Measurements from ENCODE around the gene C16orf74.

C16orf74 gene

DNA sequence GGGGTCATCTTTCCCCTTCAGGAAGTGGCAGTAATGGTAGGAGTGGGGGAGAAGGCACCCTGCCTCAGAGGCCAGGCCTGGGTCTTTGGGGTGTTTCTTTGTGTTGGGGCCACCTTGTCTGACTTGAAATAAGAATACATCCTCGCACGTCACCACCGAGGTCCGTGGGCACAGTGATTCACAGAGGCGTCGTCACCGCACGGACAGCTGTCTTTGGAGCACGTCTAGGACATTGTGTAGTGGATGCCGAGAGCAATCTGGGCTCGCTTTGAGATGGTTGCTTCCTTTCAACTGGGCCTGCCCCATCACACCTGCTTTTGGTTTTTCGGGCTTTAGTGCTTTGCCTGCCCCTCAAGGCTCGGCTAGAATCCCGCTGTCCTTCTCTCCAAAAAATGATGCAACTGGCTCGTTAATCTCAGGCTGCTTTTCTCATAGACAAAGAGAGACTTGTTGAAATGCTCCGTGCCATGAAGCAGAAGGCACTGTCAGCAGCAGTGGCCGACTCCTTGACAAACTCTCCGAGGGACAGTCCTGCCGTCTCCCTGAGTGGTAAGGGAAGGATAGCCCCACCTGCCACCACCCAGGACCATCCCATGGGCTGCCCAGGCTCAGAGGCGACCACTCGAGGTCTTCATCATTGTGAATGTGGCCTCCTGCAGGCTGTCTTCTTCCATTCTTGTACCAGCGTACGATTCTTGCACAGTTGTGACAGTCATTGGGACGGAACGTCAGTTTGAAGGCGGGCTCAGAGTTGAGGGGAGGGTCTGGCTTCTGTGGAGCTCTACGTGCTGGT, 86.1 kb downstream of the C16orf74 start:
- in situ Hi-C loops (cut with HindIII; ENCODE audit: low pct_unique_long_range_greater_than_20kb, low sequenced_read_pairs), result no loop called here
- no peak for TF ChIP-seq JUND (IDR thresholded peaks at IDR 0.05; ENCODE audit: low read depth)
- no peak for DNase-seq (ENCODE audit: low read depth in 1 of 2, low spot score in 1 of 2)

DNA sequence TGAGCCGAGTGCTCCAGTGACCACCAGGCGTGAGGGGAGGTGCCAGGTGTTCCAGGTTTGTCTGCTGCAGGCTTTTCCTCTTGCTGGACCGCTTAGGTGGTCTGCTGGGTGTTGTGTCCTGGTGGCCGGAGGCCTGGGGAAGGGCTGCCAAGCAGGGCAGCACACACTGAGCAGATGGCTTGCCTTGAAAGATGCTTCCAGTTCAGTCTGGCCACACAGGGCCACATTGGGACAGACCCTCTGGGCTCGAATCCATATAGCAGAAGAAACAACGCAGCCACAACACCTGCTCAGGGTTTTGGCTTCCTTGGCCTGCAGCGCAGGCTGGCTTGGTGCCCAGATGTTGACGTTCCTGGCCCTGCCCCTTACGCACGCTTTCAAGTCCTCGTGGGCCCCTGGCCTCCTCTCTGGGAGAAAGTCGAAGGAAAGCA, 87.0 kb downstream of the C16orf74 start:
- DNase-seq (ENCODE audit: low read depth in 1 of 2, low spot score in 1 of 2), result no peak
- in situ Hi-C loops (cut with HindIII; ENCODE audit: low pct_unique_long_range_greater_than_20kb, low sequenced_read_pairs), result no loop called here
- no peak for TF ChIP-seq JUND (IDR thresholded peaks at IDR 0.05; ENCODE audit: low read depth)

DNA sequence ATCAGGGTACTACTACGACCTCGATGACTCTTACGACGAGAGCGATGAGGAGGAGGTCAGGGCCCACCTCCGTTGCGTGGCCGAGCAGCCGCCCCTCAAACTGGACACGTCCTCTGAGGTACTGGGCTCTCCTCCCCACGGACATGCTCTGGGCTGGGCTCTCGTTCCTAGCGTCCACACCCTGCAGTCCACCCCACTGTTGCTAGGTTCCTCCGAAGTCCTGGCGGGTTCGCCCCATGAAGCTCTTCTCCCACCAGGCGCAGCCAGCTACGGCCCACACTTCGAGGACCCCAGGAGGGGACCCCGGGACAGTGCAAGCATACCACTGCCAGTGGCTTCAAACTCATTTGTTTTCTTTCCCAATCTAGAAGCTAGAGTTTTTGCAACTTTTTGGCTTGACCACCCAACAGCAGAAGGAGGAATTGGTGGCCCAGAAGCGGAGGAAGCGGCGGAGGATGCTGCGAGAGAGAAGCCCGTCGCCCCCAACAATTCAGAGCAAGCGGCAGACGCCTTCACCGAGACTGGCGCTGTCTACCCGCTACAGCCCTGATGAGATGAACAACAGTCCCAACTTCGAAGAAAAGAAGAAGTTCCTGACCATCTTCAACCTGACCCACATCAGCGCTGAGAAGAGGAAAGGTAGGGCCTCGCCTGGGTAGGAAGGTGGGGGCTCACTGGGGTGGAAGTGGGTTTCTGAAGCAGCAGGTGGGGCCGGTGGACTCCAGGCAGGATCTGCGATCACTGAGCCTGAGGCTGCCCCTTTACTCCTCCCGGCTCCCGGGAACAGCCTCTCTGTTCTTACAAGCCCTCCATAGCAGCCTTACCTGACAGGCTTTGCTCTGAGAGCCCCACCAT, 87.7 kb downstream of the C16orf74 start:
- no peak for DNase-seq (ENCODE audit: low read depth in 1 of 2, low spot score in 1 of 2)
- in situ Hi-C loops (cut with HindIII; ENCODE audit: low pct_unique_long_range_greater_than_20kb, low sequenced_read_pairs), result no loop called here
- TF ChIP-seq JUND (IDR thresholded peaks at IDR 0.05; ENCODE audit: low read depth), result no peak

DNA sequence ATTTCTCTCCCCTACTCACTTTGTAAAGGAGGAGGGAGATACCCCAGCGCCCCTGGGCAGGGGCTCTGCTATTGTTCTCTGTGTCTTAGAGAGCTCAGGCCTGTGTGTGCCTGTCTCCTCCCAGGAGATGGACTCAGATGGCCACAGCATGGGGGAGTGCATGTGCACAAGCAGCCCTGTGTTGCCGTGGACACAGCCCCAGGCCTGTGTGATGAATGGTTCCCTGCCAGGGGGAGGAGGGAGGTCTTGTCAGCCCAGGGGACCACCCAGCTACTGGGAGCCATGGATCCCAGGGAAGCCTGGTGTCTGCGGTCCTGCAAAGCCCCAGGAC, 88.4 kb downstream of the C16orf74 start:
- TF ChIP-seq JUND (IDR thresholded peaks at IDR 0.05; ENCODE audit: low read depth), result no peak
- in situ Hi-C loops (cut with HindIII; ENCODE audit: low pct_unique_long_range_greater_than_20kb, low sequenced_read_pairs), result no loop called here
- no peak for DNase-seq (ENCODE audit: low read depth in 1 of 2, low spot score in 1 of 2)

DNA sequence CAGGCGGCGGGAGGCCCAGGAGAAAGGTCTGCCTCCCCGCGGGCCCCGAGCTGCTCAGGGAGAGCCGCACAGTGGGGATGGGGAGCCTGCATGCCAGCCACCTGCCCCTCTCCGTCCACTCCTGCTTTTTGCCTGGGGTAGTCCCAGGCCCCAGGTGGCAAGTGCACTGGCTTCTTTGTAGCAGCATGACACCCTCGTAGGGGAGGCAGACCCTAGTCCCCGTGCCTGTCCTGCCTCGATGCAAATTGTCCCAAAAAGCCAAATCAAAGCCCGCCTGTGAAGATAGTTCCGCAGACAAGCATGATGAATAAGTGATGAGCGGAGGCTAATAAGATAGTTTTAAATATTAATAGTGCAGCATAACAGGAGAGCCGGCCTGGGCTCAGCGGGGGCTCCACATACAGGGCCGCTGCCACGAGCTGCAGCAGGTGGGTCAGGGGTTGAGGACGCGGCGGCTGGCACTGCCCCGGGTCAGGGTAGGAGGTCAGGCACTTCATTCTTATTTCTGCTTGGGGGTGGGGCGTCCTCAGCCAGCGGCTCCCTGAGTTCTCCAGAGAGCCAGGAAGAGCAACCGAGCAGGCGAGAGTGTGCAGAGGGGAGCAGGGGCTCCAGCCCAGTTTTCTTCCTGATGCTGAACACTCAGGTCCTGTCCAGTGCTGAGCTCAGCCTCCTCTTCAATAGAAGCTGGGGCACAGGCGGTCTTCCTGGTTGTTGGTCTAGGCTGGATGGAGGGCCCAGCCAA, 89.0 kb downstream of the C16orf74 start:
- no peak for DNase-seq (ENCODE audit: low read depth in 1 of 2, low spot score in 1 of 2)
- no peak for TF ChIP-seq JUND (IDR thresholded peaks at IDR 0.05; ENCODE audit: low read depth)
- in situ Hi-C loops (cut with HindIII; ENCODE audit: low pct_unique_long_range_greater_than_20kb, low sequenced_read_pairs), result no loop called here

DNA sequence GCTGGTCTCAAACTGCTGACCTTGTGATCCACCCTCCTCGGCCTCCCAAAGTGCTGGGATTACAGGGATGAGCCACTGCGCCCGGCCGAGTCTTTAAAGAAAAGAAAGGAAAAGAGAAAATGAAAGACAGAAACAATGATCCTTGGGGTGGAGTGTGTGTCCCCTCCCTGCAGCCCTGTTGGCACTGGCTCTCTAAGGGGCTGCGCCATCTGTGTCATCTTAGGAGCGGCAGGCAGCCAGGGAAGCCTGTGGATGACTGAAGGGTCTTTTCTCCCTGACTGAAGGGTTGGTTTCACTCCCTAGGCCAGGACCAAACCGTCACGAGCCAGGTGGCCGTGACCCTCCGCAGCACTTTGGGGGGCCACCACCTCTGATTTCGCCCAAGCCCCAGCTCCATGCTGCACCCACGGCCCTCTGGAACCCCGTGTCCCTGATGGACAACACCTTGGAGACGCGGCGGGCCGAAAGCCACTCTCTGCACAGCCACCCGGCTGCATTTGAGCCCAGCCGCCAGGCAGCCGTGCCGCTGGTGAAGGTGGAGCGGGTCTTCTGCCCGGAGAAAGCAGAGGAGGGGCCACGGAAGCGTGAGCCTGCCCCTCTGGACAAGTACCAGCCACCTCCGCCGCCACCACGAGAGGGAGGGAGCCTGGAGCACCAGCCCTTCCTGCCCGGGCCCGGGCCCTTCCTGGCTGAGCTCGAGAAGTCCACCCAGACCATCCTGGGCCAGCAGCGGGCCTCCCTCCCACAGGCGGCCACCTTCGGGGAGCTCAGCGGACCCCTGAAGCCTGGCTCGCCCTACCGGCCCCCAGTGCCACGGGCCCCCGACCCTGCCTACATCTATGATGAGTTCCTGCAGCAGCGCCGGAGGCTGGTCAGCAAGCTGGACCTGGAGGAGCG, 89.8 kb downstream of the C16orf74 start:
- in situ Hi-C loops (cut with HindIII; ENCODE audit: low pct_unique_long_range_greater_than_20kb, low sequenced_read_pairs), result no loop called here
- DNase-seq (ENCODE audit: low read depth in 1 of 2, low spot score in 1 of 2), result no peak
- no peak for TF ChIP-seq JUND (IDR thresholded peaks at IDR 0.05; ENCODE audit: low read depth)

DNA sequence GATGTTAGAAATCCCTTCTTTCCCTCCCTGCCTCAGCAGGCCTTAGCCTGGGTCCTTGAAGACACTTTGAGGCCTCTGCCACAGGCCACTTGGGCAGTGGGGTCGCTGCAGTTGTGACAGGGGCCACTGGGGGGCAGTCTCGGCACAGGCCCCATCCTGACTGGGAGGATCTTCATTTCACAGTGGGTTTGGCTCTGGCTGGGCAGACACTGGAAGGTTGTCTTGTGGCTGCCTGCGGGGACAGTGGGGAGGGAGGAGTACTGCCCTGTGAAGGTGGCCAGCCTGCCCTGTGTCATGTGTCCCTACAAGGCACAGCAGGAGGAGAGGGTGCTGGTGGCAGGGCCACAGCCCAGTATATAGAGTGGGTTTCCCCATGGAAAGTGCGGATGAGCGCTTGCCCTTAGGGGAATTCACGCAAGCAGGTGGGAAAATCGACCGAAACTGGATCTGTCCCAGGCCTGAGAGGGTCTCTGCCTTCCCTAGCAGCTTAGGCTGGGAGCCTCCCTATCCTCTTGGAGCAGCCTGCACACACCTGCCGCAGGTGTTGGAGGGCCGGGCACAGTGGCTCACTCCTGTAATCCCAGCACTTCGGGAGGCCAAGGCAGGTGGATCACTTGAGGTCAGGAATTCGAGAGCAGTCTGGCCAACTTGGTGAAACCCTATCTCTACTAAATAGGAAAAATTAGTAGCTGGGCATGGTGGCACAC, 90.9 kb downstream of the C16orf74 start:
- in situ Hi-C loops (cut with HindIII; ENCODE audit: low pct_unique_long_range_greater_than_20kb, low sequenced_read_pairs), result no loop called here
- no peak for TF ChIP-seq JUND (IDR thresholded peaks at IDR 0.05; ENCODE audit: low read depth)
- peak; percentile 92 to 99 for DNase-seq (ENCODE audit: low read depth in 1 of 2, low spot score in 1 of 2)

DNA sequence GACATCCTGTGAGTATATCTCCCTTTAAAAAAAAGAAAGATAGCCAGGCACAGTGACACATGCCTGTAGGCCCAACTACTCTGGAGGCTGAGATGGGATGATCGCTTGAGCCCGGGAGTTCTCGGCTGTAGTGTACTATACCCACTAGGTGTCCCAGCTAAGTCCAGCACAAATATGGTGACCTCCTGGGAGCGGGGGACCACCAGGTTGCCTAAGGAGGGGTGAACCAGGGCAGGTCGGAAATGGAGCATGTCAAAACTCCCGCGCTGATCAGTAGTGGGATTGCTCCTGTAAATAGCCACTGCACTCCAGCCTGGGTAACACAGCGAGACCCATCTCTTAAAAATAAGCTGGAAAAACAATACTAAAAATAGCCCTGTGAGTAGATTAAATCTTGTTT, 91.6 kb downstream of the C16orf74 start:
- no peak for DNase-seq (ENCODE audit: low read depth in 1 of 2, low spot score in 1 of 2)
- in situ Hi-C loops (cut with HindIII; ENCODE audit: low pct_unique_long_range_greater_than_20kb, low sequenced_read_pairs), result no loop called here
- TF ChIP-seq JUND (IDR thresholded peaks at IDR 0.05; ENCODE audit: low read depth), result no peak

DNA sequence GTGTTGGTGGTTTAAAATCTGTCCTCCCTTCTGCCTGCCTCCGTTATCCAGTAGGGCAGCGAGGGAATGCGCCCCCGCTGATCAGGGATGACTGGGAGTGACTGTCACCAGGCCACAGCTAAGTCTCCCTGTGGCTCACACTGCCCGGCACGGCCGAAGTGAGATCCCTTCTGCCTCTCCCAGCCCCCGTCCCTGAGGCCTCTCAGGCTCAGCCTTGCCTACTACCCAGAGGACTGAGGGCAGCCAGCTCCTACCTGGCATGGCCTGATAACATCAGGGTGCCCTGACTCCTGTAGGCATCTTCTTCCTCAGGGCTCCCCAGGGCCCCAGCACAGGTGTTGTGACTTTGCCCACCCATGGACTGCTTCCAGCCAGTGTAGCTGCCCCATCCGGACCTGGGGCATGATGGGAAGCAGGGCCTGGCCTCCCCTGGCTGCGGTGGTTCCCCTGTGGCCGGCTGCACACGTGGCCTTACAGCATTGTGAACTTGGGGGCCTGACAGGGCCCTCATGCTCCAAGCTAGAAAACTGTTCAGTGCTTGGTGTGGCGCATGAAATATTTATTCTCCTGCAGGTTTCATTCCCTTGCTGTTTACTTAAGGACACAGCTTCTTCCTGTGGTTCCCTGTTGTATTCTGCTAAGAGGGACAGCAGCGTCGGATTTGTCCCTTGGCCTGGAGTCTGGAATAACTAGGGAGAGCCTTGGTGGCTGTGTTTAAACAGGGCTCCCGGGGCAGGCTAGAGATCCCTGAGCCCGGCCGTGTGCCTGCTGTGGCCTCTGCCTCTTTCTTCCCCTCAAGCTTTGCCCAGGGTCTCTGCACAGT, 92.2 kb downstream of the C16orf74 start:
- TF ChIP-seq JUND (IDR thresholded peaks at IDR 0.05; ENCODE audit: low read depth), result no peak
- in situ Hi-C loops (cut with HindIII; ENCODE audit: low pct_unique_long_range_greater_than_20kb, low sequenced_read_pairs), result no loop called here
- DNase-seq (ENCODE audit: low read depth in 1 of 2, low spot score in 1 of 2), result peak; percentile 74 to 84

DNA sequence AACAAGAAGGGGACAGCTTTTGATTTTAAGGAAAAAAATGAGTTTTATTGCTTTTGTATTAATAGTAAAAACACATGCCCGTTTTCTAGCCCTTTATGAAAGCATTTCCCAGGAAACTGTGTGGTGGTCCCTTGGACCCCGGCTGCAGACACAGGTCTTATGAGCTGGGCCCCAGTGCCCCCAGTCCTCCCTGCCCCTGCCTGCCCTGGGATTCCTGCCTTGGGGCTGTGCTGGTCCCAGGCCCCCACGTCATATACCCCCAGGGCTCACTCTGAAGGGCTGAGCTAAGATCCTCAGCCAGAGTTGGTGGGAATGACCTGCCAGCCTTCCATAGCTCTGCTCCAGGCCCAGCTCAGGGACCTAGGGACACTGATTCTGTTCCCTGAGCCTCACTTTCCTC, 92.9 kb downstream of the C16orf74 start:
- in situ Hi-C loops (cut with HindIII; ENCODE audit: low pct_unique_long_range_greater_than_20kb, low sequenced_read_pairs), result no loop called here
- no peak for TF ChIP-seq JUND (IDR thresholded peaks at IDR 0.05; ENCODE audit: low read depth)
- DNase-seq (ENCODE audit: low read depth in 1 of 2, low spot score in 1 of 2), result no peak
